GM18907 (cell line): ENCODE measurements around the gene ATG16L1.
A peak's percentile ranks its signal among the peaks of the same experiment; 100 is the strongest.

Experiments
- ATAC-seq: cut with Tn5 transposase; IDR thresholded peaks from one replicate; pipeline ENCODE4 v1.9.1; 2021; ENCODE audit warnings: mild to moderate bottlenecking, moderate library complexity; ENCODE audit not compliant: unreplicated experiment

Gene ATG16L1

GRCh38 chr2:233258211-233258610 is 6.7 kb downstream of the ATG16L1 start:
- ATAC-seq, result no peak

- ATAC-seq, result no peak
Measured at GRCh38 chr2:233259730-233260129, 8.3 kb downstream of the ATG16L1 start.

GRCh38 chr2:233260661-233261060 is 9.2 kb downstream of the ATG16L1 start:
- no peak for ATAC-seq

GRCh38 chr2:233261819-233262555 is 10.5 kb downstream of the ATG16L1 start:
- no peak for ATAC-seq

GRCh38 chr2:233262562-233262961 is 11.1 kb downstream of the ATG16L1 start:
- ATAC-seq, result no peak

- no peak for ATAC-seq
Measured at GRCh38 chr2:233263045-233263570, 11.6 kb downstream of the ATG16L1 start.

- no peak for ATAC-seq
Measured at GRCh38 chr2:233264667-233265066, 13.2 kb downstream of the ATG16L1 start.

- no peak for ATAC-seq
Measured at GRCh38 chr2:233265899-233266431, 14.5 kb downstream of the ATG16L1 start.

GRCh38 chr2:233266481-233266880 is 15.0 kb downstream of the ATG16L1 start:
- ATAC-seq, result no peak

- peak; percentile 81 for ATAC-seq
Measured at GRCh38 chr2:233267516-233268245, 16.2 kb downstream of the ATG16L1 start.

GRCh38 chr2:233270366-233270765 is 18.9 kb downstream of the ATG16L1 start:
- no peak for ATAC-seq

- no peak for ATAC-seq
Measured at GRCh38 chr2:233270951-233271350, 19.5 kb downstream of the ATG16L1 start.

- no peak for ATAC-seq
Measured at GRCh38 chr2:233271693-233272092, 20.2 kb downstream of the ATG16L1 start.

- ATAC-seq, result no peak
Measured at GRCh38 chr2:233273120-233273519, 21.6 kb downstream of the ATG16L1 start.

GRCh38 chr2:233275223-233275622 is 23.8 kb downstream of the ATG16L1 start:
- ATAC-seq, result no peak

- ATAC-seq, result no peak
Measured at GRCh38 chr2:233278921-233279320, 27.4 kb downstream of the ATG16L1 start.

- no peak for ATAC-seq
Measured at GRCh38 chr2:233280114-233280693, 28.7 kb downstream of the ATG16L1 start.

- no peak for ATAC-seq
Measured at GRCh38 chr2:233281553-233281952, 30.1 kb downstream of the ATG16L1 start.

- no peak for ATAC-seq
Measured at GRCh38 chr2:233281992-233282603, 30.6 kb downstream of the ATG16L1 start.

GRCh38 chr2:233285921-233286320 is 34.4 kb downstream of the ATG16L1 start:
- ATAC-seq, result no peak

GRCh38 chr2:233287871-233288270 is 36.4 kb downstream of the ATG16L1 start:
- ATAC-seq, result no peak
